Stomach smooth muscle (tissue), 2 donors: Measurements from ENCODE around the gene MAIP1.

Source experiments
- H3K27ac ChIP-seq: one replicate; pipeline ENCODE4 v1.7.0; 2013; ENCODE audit warnings: mild to moderate bottlenecking, low read length, inconsistent platforms
- H3K27me3 ChIP-seq, 2 donors: one replicate each; pipeline ENCODE4 v1.7.0; 2013; ENCODE audit warnings: low read length in 2 of 2; ENCODE audit not compliant: insufficient read depth in 2 of 2, control insufficient read depth in 1 of 2
- H3K36me3 ChIP-seq, 2 donors: one replicate each; pipeline ENCODE4 v1.7.0; 2013; ENCODE audit warnings: low read length in 2 of 2; ENCODE audit not compliant: control insufficient read depth in 2 of 2, insufficient read depth in 2 of 2
- H3K4me1 ChIP-seq: one replicate; pipeline ENCODE4 v1.7.0; 2013; ENCODE audit warnings: low read length; ENCODE audit not compliant: control insufficient read depth, insufficient read depth
- H3K4me3 ChIP-seq, 2 donors: one replicate each; pipeline ENCODE4 v1.7.0; 2013; ENCODE audit warnings: low read length in 2 of 2
- H3K9ac ChIP-seq, 2 donors: one replicate each; pipeline ENCODE4 v1.7.0; 2013; ENCODE audit warnings: low read length in 2 of 2, mild to moderate bottlenecking in 1 of 2
- H3K9me3 ChIP-seq, 2 donors: one replicate each; pipeline ENCODE4 v1.7.0; 2013; ENCODE audit warnings: low read length in 2 of 2; ENCODE audit not compliant: control insufficient read depth in 2 of 2
- donor health status: healthy.
- donor health status: Pancreatic carcinoma.

MAIP1 gene

GRCh38 chr2:199973703-199974102 lies 18.3 kb downstream of the MAIP1 start:
- Histone ChIP-seq H3K4me3 (no peak overlapping the region), H3K27me3 (no peaks in the 10 kb centered on the region), H3K36me3 (no peaks in the 10 kb centered on the region), H3K9ac (no peak overlapping the region), H3K9me3 (no peaks in the 10 kb centered on the region), H3K27ac (no peak overlapping the region), H3K4me1 (no peaks in the 10 kb centered on the region)

- Histone ChIP-seq H3K4me1 (peaks cover 8% of the 10 kb centered on the region), H3K36me3 (no peaks in the 10 kb centered on the region), H3K4me3 (no peak overlapping the region), H3K9ac (no peak overlapping the region), H3K27me3 (no peaks in the 10 kb centered on the region), H3K9me3 (no peaks in the 10 kb centered on the region), H3K27ac (no peak overlapping the region)
Observed at GRCh38 chr2:199975273-199975895, 20.0 kb downstream of the MAIP1 start.

GRCh38 chr2:199977984-199978415 lies 22.6 kb downstream of the MAIP1 start:
- Histone ChIP-seq H3K4me3 (no peak overlapping the region), H3K9ac (no peak overlapping the region), H3K9me3 (no peaks in the 10 kb centered on the region), H3K27me3 (no peaks in the 10 kb centered on the region), H3K4me1 (peaks cover 8% of the 10 kb centered on the region), H3K36me3 (no peaks in the 10 kb centered on the region), H3K27ac (no peak overlapping the region)

- Histone ChIP-seq H3K9ac (peak overlapping the region in 1 of 2 donors; percentile 16), H3K4me3 (peak overlapping the region in 1 of 2 donors; percentile 33), H3K36me3 (no peaks in the 10 kb centered on the region), H3K27me3 (no peaks in the 10 kb centered on the region), H3K9me3 (no peaks in the 10 kb centered on the region), H3K27ac (no peak overlapping the region), H3K4me1 (peaks cover 8% of the 10 kb centered on the region)
Observed at GRCh38 chr2:199979398-199979797, 24.0 kb downstream of the MAIP1 start.

GRCh38 chr2:199979832-199980628 lies 24.6 kb downstream of the MAIP1 start:
- Histone ChIP-seq H3K4me3 (peak overlapping the region; percentile 33 to 67), H3K27ac (no peak overlapping the region), H3K9ac (peak overlapping the region in 1 of 2 donors; percentile 16)

GRCh38 chr2:199982126-199982843 lies 26.9 kb downstream of the MAIP1 start:
- Histone ChIP-seq H3K9me3 (no peaks in the 10 kb centered on the region), H3K4me3 (no peak overlapping the region), H3K36me3 (no peaks in the 10 kb centered on the region), H3K9ac (no peak overlapping the region), H3K27ac (no peak overlapping the region), H3K27me3 (no peaks in the 10 kb centered on the region), H3K4me1 (peaks cover 8% of the 10 kb centered on the region)

More at GRCh38 chr2:199979832-199980628, 24.6 kb downstream of the MAIP1 start:
- H3K4me1 ChIP-seq: peaks cover 8% of the 10 kb centered on the region
- no peaks in the 10 kb centered on the region for H3K9me3 ChIP-seq
- no peaks in the 10 kb centered on the region for H3K27me3 ChIP-seq
- no peaks in the 10 kb centered on the region for H3K36me3 ChIP-seq

GRCh38 chr2:199983534-199983933 lies 28.2 kb downstream of the MAIP1 start:
- Histone ChIP-seq H3K27me3 (no peaks in the 10 kb centered on the region), H3K27ac (no peak overlapping the region), H3K9ac (no peak overlapping the region), H3K36me3 (no peaks in the 10 kb centered on the region), H3K4me1 (peaks cover 8% of the 10 kb centered on the region), H3K4me3 (no peak overlapping the region), H3K9me3 (no peaks in the 10 kb centered on the region)

GRCh38 chr2:199984159-199984558 lies 28.8 kb downstream of the MAIP1 start:
- Histone ChIP-seq H3K27me3 (no peaks in the 10 kb centered on the region), H3K9me3 (no peaks in the 10 kb centered on the region), H3K4me3 (no peak overlapping the region), H3K36me3 (no peaks in the 10 kb centered on the region), H3K9ac (no peak overlapping the region), H3K27ac (no peak overlapping the region), H3K4me1 (peaks cover 8% of the 10 kb centered on the region)

- Histone ChIP-seq H3K27me3 (no peaks in the 10 kb centered on the region), H3K36me3 (no peaks in the 10 kb centered on the region), H3K4me3 (no peak overlapping the region), H3K9me3 (no peaks in the 10 kb centered on the region), H3K9ac (no peak overlapping the region), H3K27ac (no peak overlapping the region), H3K4me1 (peaks cover 4% of the 10 kb centered on the region)
Observed at GRCh38 chr2:199984755-199985154, 29.4 kb downstream of the MAIP1 start.

- Histone ChIP-seq H3K27ac (no peak overlapping the region), H3K4me1 (no peaks in the 10 kb centered on the region), H3K4me3 (no peak overlapping the region), H3K9me3 (no peaks in the 10 kb centered on the region), H3K27me3 (no peaks in the 10 kb centered on the region), H3K9ac (no peak overlapping the region), H3K36me3 (no peaks in the 10 kb centered on the region)
Observed at GRCh38 chr2:199985625-199986207, 30.3 kb downstream of the MAIP1 start.
